ENCODE results near the gene CX3CR1. TPM values are rescaled to one million over a fixed set of nuclear protein-coding genes. Genes with fewer than 3 reads are reported as not detected.

The CX3CR1 gene
- total RNA-seq, 1 experiment from 2014 or later = not detected

GRCh38 chr3:39220407-39221140 is 59.3 kb downstream of the CX3CR1 start:
- Histone ChIP-seq H3K9me3 (ENCODE audit: control insufficient read depth, insufficient read depth, low read depth, low read length) (no peaks in the 10 kb centered on the region), H3K4me3 (ENCODE audit: low read depth in 2 of 2, low read length in 2 of 2) (no peak overlapping the region), H3K4me1 (ENCODE audit: control insufficient read depth, insufficient read depth, low read length) (no peaks in the 10 kb centered on the region), H3K36me3 (ENCODE audit: control insufficient read depth, insufficient read depth, low read length) (no peaks in the 10 kb centered on the region), H3K27ac (ENCODE audit: low read length) (no peak overlapping the region), H3K27me3 (ENCODE audit: control insufficient read depth, insufficient read depth, low read length) (no peaks in the 10 kb centered on the region)
- BruUV-seq (replicated peaks) = no TSS peak
- in situ Hi-C loops (cut with HindIII; ENCODE audit: low pct_unique_long_range_greater_than_20kb, low sequenced_read_pairs) (no loop called here), intact Hi-C loops (cut with micrococcal nuclease; ENCODE audit: unreplicated experiment) (no loop called here)
- ATAC-seq (no peak), DNase-seq (ENCODE audit: low read depth, low spot score) (no peak)
- TF ChIP-seq POLR2AphosphoS5 (IDR thresholded peaks at IDR 0.05; ENCODE audit: low read depth, low read length) (no peak), SIN3A (IDR thresholded peaks at IDR 0.05; ENCODE audit: borderline replicate concordance, insufficient read depth, low read depth, low read length) (no peak)
- POLR2A ChIA-PET = no interaction called here
- CTCF ChIA-PET = no interaction called here

GRCh38 chr3:39219702-39220101 is 60.1 kb downstream of the CX3CR1 start:
- H3K36me3 ChIP-seq (ENCODE audit: control insufficient read depth, insufficient read depth, low read length) = no peaks in the 10 kb centered on the region
- no peak overlapping the region for H3K27ac ChIP-seq (ENCODE audit: low read length)
- H3K4me1 ChIP-seq (ENCODE audit: control insufficient read depth, insufficient read depth, low read length) = no peaks in the 10 kb centered on the region
- POLR2A ChIA-PET = no interaction called here
- no peak overlapping the region for H3K4me3 ChIP-seq (ENCODE audit: low read depth in 2 of 2, low read length in 2 of 2)
- intact Hi-C loops (cut with micrococcal nuclease; ENCODE audit: unreplicated experiment) = no loop called here
- H3K27me3 ChIP-seq (ENCODE audit: control insufficient read depth, insufficient read depth, low read length) = no peaks in the 10 kb centered on the region
- CTCF ChIA-PET = no interaction called here
- TF ChIP-seq CTCF (IDR thresholded peaks at IDR 0.05) (no peak), SIN3A (IDR thresholded peaks at IDR 0.05; ENCODE audit: borderline replicate concordance, insufficient read depth, low read depth, low read length) (no peak), REST (IDR thresholded peaks at IDR 0.05; ENCODE audit: insufficient read depth in 1 of 2, low read depth in 2 of 2, low read length in 1 of 2) (no peak), TCF7L2 (IDR thresholded peaks at IDR 0.05; ENCODE audit: low read depth, low read length) (no peak), POLR2AphosphoS5 (IDR thresholded peaks at IDR 0.05; ENCODE audit: low read depth, low read length) (no peak)
- DNase-seq (ENCODE audit: low read depth, low spot score) (no peak), ATAC-seq (no peak)
- no TSS peak for BruUV-seq (replicated peaks)
- no peaks in the 10 kb centered on the region for H3K9me3 ChIP-seq (ENCODE audit: control insufficient read depth, insufficient read depth, low read depth, low read length)
- in situ Hi-C loops (cut with HindIII; ENCODE audit: low pct_unique_long_range_greater_than_20kb, low sequenced_read_pairs) = no loop called here

- in situ Hi-C loops (cut with HindIII; ENCODE audit: low pct_unique_long_range_greater_than_20kb, low sequenced_read_pairs) = no loop called here
- Histone ChIP-seq H3K9me3 (ENCODE audit: control insufficient read depth, insufficient read depth, low read depth, low read length) (no peaks in the 10 kb centered on the region), H3K27me3 (ENCODE audit: control insufficient read depth, insufficient read depth, low read length) (no peaks in the 10 kb centered on the region), H3K4me3 (ENCODE audit: low read depth in 2 of 2, low read length in 2 of 2) (no peak overlapping the region), H3K27ac (ENCODE audit: low read length) (no peak overlapping the region), H3K36me3 (ENCODE audit: control insufficient read depth, insufficient read depth, low read length) (no peaks in the 10 kb centered on the region), H3K4me1 (ENCODE audit: control insufficient read depth, insufficient read depth, low read length) (no peaks in the 10 kb centered on the region)
- ChIA-PET POLR2A (no interaction called here), CTCF (no interaction called here)
- no peak for TF ChIP-seq CTCF (IDR thresholded peaks at IDR 0.05)
- TF ChIP-seq TCF7L2 (IDR thresholded peaks at IDR 0.05; ENCODE audit: low read depth, low read length) = no peak
- no peak for TF ChIP-seq POLR2AphosphoS5 (IDR thresholded peaks at IDR 0.05; ENCODE audit: low read depth, low read length)
- no peak for TF ChIP-seq REST (IDR thresholded peaks at IDR 0.05; ENCODE audit: insufficient read depth in 1 of 2, low read depth in 2 of 2, low read length in 1 of 2)
- TF ChIP-seq SIN3A (IDR thresholded peaks at IDR 0.05; ENCODE audit: borderline replicate concordance, insufficient read depth, low read depth, low read length) = no peak
- ATAC-seq = no peak
- no peak for DNase-seq (ENCODE audit: low read depth, low spot score)
- intact Hi-C loops (cut with micrococcal nuclease; ENCODE audit: unreplicated experiment) = no loop called here
- BruUV-seq (replicated peaks) = no TSS peak
Observed at GRCh38 chr3:39216176-39216790, 63.6 kb downstream of the CX3CR1 start.

Measured in Panc1 (cell line).